ENCODE data around the gene NDE1. TPM values are rescaled to one million over a fixed set of nuclear protein-coding genes. Genes with fewer than 3 reads are reported as not detected.

The NDE1 gene
- total and polyA plus RNA-seq, 4 donors: 2.5 to 17.3 (median 4.4) TPM

DNA sequence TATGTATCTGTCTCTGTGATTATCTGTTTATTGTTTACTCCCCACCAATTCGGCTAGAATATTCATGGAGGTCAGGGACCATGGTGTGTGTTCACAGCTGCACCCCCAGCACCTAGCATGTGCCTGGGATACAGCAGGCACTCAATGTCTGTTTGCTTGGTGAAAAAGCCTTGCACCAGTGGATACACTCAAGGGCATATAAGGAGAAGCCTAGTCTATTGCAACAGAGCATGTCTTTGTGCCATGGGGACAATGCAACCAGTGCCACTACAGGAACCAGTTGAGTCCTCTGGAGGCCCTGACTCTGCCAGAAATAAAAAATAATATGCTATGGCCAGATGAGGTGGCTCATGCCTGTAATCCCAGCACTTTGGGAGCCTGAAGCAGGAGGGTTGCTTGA, 93.6 kb downstream of the NDE1 start (continued):
- TF ChIP-seq YY1 (IDR thresholded peaks at IDR 0.05) (no peak), GABPA (IDR thresholded peaks at IDR 0.05 in 1 of 2, conservative IDR thresholded peaks at IDR 0.05 in 1 of 2) (no peak), FOXA1 (IDR thresholded peaks at IDR 0.05) (no peak), SP1 (IDR thresholded peaks at IDR 0.05) (no peak), TAF1 (conservative IDR thresholded peaks at IDR 0.05) (no peak)

DNA sequence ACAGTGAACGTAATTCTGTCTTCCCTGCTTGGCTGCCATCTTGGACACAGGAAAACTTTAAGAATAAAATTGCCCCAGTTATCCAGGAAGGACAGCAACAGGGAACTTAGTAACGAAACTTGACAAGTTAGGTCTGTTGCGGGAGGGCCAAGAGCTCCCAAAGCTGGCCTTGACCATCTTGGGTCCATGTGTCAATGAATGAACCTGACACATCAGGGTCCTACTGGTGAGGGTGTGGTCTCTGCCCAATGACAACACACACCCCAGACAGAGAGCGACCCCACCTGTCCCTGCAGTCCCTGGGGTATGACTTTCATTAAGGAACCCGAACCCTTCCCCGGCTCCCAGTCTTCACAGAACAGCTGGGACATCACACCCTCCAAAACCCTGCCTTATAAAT, 96.3 kb downstream of the NDE1 start:
- Histone ChIP-seq H3K9me3 (ENCODE audit: control insufficient read depth in 4 of 4, low read length in 3 of 4) (no peaks in the 10 kb centered on the region), H3K36me3 (ENCODE audit: control insufficient read depth in 4 of 4, insufficient read depth in 3 of 4, low read depth in 1 of 4, low read length in 3 of 4) (no peaks in the 10 kb centered on the region), H3K4me3 (ENCODE audit: low read depth in 1 of 3, low read length in 3 of 3) (no peak overlapping the region), H3K27me3 (ENCODE audit: control insufficient read depth in 4 of 4, insufficient read depth in 4 of 4, low read length in 3 of 4) (no peaks in the 10 kb centered on the region), H3K4me1 (ENCODE audit: control insufficient read depth in 4 of 4, insufficient read depth in 4 of 4, low read length in 3 of 4) (no peaks in the 10 kb centered on the region), H3K27ac (ENCODE audit: low read depth in 1 of 2, low read length in 2 of 2) (no peak overlapping the region), H3K9ac (ENCODE audit: low read depth in 1 of 2, low read length in 2 of 2) (no peak overlapping the region)
- WGBS: 97% methylated on average over 6 of the region's 6 CpGs
- TF ChIP-seq GABPA (IDR thresholded peaks at IDR 0.05 in 1 of 2, conservative IDR thresholded peaks at IDR 0.05 in 1 of 2) (no peak), YY1 (IDR thresholded peaks at IDR 0.05) (no peak), HNF4G (IDR thresholded peaks at IDR 0.05) (no peak), HNF4A (conservative IDR thresholded peaks at IDR 0.05) (no peak), FOXA2 (IDR thresholded peaks at IDR 0.05) (no peak), NR2F2 (IDR thresholded peaks at IDR 0.05) (no peak), RAD21 (IDR thresholded peaks at IDR 0.05) (no peak), FOXA1 (IDR thresholded peaks at IDR 0.05) (no peak), JUND (IDR thresholded peaks at IDR 0.05) (no peak), SP1 (IDR thresholded peaks at IDR 0.05) (no peak)
- TF ChIP-seq, protein P1, sequence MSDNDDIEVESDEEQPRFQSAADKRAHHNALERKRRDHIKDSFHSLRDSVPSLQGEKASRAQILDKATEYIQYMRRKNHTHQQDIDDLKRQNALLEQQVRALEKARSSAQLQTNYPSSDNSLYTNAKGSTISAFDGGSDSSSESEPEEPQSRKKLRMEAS (IDR thresholded peaks at IDR 0.05): no peak
- TF ChIP-seq, protein P2, sequence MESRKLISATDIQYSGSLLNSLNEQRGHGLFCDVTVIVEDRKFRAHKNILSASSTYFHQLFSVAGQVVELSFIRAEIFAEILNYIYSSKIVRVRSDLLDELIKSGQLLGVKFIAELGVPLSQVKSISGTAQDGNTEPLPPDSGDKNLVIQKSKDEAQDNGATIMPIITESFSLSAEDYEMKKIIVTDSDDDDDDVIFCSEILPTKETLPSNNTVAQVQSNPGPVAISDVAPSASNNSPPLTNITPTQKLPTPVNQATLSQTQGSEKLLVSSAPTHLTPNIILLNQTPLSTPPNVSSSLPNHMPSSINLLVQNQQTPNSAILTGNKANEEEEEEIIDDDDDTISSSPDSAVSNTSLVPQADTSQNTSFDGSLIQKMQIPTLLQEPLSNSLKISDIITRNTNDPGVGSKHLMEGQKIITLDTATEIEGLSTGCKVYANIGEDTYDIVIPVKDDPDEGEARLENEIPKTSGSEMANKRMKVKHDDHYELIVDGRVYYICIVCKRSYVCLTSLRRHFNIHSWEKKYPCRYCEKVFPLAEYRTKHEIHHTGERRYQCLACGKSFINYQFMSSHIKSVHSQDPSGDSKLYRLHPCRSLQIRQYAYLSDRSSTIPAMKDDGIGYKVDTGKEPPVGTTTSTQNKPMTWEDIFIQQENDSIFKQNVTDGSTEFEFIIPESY (IDR thresholded peaks at IDR 0.05): no peak
- TF ChIP-seq, protein P3, sequence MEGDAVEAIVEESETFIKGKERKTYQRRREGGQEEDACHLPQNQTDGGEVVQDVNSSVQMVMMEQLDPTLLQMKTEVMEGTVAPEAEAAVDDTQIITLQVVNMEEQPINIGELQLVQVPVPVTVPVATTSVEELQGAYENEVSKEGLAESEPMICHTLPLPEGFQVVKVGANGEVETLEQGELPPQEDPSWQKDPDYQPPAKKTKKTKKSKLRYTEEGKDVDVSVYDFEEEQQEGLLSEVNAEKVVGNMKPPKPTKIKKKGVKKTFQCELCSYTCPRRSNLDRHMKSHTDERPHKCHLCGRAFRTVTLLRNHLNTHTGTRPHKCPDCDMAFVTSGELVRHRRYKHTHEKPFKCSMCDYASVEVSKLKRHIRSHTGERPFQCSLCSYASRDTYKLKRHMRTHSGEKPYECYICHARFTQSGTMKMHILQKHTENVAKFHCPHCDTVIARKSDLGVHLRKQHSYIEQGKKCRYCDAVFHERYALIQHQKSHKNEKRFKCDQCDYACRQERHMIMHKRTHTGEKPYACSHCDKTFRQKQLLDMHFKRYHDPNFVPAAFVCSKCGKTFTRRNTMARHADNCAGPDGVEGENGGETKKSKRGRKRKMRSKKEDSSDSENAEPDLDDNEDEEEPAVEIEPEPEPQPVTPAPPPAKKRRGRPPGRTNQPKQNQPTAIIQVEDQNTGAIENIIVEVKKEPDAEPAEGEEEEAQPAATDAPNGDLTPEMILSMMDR (IDR thresholded peaks at IDR 0.05; ENCODE audit: low read depth, low read length, missing input control): no peak
- TF ChIP-seq, protein P4, sequence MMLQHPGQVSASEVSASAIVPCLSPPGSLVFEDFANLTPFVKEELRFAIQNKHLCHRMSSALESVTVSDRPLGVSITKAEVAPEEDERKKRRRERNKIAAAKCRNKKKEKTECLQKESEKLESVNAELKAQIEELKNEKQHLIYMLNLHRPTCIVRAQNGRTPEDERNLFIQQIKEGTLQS (IDR thresholded peaks at IDR 0.05): no peak
- TF ChIP-seq, protein P5, sequence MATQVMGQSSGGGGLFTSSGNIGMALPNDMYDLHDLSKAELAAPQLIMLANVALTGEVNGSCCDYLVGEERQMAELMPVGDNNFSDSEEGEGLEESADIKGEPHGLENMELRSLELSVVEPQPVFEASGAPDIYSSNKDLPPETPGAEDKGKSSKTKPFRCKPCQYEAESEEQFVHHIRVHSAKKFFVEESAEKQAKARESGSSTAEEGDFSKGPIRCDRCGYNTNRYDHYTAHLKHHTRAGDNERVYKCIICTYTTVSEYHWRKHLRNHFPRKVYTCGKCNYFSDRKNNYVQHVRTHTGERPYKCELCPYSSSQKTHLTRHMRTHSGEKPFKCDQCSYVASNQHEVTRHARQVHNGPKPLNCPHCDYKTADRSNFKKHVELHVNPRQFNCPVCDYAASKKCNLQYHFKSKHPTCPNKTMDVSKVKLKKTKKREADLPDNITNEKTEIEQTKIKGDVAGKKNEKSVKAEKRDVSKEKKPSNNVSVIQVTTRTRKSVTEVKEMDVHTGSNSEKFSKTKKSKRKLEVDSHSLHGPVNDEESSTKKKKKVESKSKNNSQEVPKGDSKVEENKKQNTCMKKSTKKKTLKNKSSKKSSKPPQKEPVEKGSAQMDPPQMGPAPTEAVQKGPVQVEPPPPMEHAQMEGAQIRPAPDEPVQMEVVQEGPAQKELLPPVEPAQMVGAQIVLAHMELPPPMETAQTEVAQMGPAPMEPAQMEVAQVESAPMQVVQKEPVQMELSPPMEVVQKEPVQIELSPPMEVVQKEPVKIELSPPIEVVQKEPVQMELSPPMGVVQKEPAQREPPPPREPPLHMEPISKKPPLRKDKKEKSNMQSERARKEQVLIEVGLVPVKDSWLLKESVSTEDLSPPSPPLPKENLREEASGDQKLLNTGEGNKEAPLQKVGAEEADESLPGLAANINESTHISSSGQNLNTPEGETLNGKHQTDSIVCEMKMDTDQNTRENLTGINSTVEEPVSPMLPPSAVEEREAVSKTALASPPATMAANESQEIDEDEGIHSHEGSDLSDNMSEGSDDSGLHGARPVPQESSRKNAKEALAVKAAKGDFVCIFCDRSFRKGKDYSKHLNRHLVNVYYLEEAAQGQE (IDR thresholded peaks at IDR 0.05): no peak
- no peak for DNase-seq (ENCODE audit: low spot score)

Measured in liver (tissue), 9 donors.